ENCODE data around the gene TMEM213. TPM values are rescaled to one million over a fixed set of nuclear protein-coding genes. Genes with fewer than 3 reads are reported as not detected.

Gene TMEM213
- total RNA-seq, 4 donors from 2014 or later = 0.25 TPM; not detected in 3

DNA sequence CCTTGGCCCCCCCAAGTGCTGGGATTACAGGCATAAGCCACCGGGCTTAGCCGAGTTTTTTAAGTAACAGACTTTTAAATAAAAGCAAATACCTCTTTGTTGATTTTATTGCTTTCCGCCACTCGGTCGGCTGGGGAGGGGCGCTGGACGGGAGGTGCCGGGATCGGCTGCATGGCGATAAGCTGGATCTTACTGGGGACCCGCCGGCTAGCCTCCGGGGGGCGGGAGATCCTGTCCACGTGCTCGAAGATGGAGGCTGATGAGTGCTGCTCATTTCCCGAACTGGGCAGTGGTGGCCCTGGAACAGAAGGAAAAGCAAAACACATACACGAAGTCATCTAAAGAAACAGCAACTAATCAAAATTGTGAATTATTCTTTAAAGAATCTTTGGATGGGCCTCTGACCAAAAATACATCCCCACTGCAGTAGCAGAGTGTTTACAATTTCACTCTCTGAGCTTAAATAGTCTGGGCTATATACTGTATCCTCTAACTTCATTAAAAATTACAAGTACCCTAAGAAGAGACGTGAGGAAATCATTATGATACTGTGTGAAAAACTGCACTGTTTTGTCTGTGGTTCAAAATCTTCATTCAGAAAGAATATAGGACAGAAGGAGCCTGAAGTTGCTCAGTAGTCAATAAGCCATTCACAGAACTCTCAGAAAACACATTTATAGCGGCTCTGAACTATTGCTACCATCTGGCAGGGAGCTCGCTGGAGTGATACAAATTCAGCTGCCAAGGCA, 73.4 kb downstream of the TMEM213 start:
- H3K27me3 ChIP-seq = no peaks in the 10 kb centered on the region
- ATAC-seq = no peak
- no peak overlapping the region for H3K4me3 ChIP-seq
- H3K36me3 ChIP-seq = peaks cover 0 to 41% of the 10 kb centered on the region in 2 donors
- H3K9me3 ChIP-seq = no peaks in the 10 kb centered on the region
- no peak overlapping the region for H3K27ac ChIP-seq
- TF ChIP-seq, protein P1, sequence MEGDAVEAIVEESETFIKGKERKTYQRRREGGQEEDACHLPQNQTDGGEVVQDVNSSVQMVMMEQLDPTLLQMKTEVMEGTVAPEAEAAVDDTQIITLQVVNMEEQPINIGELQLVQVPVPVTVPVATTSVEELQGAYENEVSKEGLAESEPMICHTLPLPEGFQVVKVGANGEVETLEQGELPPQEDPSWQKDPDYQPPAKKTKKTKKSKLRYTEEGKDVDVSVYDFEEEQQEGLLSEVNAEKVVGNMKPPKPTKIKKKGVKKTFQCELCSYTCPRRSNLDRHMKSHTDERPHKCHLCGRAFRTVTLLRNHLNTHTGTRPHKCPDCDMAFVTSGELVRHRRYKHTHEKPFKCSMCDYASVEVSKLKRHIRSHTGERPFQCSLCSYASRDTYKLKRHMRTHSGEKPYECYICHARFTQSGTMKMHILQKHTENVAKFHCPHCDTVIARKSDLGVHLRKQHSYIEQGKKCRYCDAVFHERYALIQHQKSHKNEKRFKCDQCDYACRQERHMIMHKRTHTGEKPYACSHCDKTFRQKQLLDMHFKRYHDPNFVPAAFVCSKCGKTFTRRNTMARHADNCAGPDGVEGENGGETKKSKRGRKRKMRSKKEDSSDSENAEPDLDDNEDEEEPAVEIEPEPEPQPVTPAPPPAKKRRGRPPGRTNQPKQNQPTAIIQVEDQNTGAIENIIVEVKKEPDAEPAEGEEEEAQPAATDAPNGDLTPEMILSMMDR (IDR thresholded peaks at IDR 0.05) = no peak
- TF ChIP-seq POLR2AphosphoS5 (IDR thresholded peaks at IDR 0.05) = no peak
- TF ChIP-seq EP300 (IDR thresholded peaks at IDR 0.05) = no peak
- TF ChIP-seq POLR2A (IDR thresholded peaks at IDR 0.05) = no peak
- H3K4me1 ChIP-seq = no peaks in the 10 kb centered on the region
- 91 to 97% methylated on average over 4 to 13 of the region's 21 CpGs for WGBS, 2 donors (ENCODE audit: low coverage in 1 of 2)

DNA sequence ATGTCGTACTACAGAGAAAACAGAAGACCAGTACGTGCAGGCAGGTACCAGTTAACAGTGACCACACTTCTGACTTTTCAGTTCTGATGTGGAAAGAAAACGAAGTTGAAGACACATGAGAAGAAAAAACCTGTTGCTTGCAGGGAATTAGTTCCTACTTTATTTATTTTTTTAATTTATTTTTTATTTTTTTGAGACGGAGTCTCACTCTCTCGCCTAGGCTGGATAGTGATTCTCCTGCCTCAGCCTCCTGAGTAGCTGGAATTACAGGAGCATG, 74.0 kb downstream of the TMEM213 start:
- ATAC-seq = no peak
- Histone ChIP-seq H3K27ac (no peak overlapping the region), H3K4me1 (no peaks in the 10 kb centered on the region), H3K36me3 (peaks cover 0 to 41% of the 10 kb centered on the region in 2 donors), H3K9me3 (no peaks in the 10 kb centered on the region), H3K4me3 (no peak overlapping the region), H3K27me3 (no peaks in the 10 kb centered on the region)
- WGBS, 2 donors (ENCODE audit: low coverage in 1 of 2) = 90 to 91% methylated on average over 4 to 5 of the region's 5 CpGs
- TF ChIP-seq EP300 (IDR thresholded peaks at IDR 0.05) (no peak), POLR2A (IDR thresholded peaks at IDR 0.05) (no peak), POLR2AphosphoS5 (IDR thresholded peaks at IDR 0.05) (no peak)
- TF ChIP-seq, protein P1 (IDR thresholded peaks at IDR 0.05) = no peak

DNA sequence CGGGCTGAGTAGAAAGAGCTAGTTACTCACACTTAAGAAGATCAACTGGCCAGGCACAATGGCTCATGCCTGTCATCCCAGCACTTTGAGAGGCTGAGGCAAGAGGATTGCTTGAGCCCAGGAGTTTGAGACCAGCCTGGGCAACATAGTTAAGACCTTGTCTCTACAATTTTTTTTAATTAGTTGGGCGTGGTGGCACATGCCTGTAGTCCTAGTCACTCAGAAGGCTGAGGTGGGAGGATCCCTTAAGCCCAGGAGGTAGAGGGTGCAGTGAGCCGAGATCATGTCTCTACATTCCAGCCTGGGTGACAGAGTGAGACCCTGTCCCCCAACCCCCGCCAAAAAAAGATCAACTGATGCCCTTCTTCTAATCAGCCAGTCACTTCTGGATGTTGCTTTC, 74.8 kb downstream of the TMEM213 start:
- Histone ChIP-seq H3K27ac (no peak overlapping the region), H3K9me3 (no peaks in the 10 kb centered on the region), H3K36me3 (peaks cover 0 to 35% of the 10 kb centered on the region in 2 donors), H3K4me3 (no peak overlapping the region), H3K27me3 (no peaks in the 10 kb centered on the region), H3K4me1 (no peaks in the 10 kb centered on the region)
- TF ChIP-seq EP300 (IDR thresholded peaks at IDR 0.05) (no peak), POLR2AphosphoS5 (IDR thresholded peaks at IDR 0.05) (no peak), POLR2A (IDR thresholded peaks at IDR 0.05) (no peak)
- TF ChIP-seq, protein P1 (IDR thresholded peaks at IDR 0.05) = no peak
- 91 to 100% methylated on average over 2 to 4 of the region's 4 CpGs for WGBS, 2 donors (ENCODE audit: low coverage in 1 of 2)
- ATAC-seq = no peak

DNA sequence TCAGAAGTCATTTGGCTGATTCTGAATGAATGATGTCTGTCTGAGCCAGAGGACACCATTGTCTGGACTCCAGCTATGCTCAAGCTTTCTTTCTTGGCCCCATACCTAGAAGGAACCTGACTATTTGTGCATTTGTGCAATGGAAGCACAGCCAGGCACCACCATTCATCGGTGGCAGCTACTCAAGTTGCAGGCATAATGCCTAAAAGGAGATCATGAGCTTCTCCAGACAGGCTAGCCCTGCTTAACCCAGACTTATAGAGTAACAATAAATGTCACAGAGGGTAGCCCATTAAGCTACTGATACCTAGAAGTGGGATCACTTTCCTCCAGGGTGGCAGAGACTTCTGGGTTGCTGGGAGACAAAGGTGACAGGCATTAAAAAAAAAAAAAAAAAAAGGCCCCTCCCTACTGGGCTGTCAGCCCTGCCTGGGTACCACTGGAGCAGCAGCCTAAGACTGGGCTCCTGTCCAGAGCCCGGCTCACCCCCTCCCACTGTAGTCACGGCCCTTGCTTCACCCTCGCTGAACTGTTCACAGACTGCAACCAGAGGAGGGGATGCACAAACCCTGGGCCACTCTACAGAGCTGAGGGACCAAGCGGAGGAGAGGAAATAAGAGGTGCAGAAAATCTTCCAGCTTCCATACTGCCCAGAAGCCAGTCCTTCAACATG, 75.6 kb downstream of the TMEM213 start:
- Histone ChIP-seq H3K9me3 (no peaks in the 10 kb centered on the region), H3K27ac (no peak overlapping the region), H3K36me3 (peaks cover 0 to 27% of the 10 kb centered on the region in 2 donors), H3K4me3 (no peak overlapping the region), H3K27me3 (no peaks in the 10 kb centered on the region), H3K4me1 (no peaks in the 10 kb centered on the region)
- 100% methylated on average over 1 of the region's 5 CpGs; no CpG with 5 or more reads in 1 of the 2 donors for WGBS, 2 donors (ENCODE audit: low coverage in 1 of 2)
- no peak for ATAC-seq
- TF ChIP-seq POLR2A (IDR thresholded peaks at IDR 0.05) = no peak
- TF ChIP-seq POLR2AphosphoS5 (IDR thresholded peaks at IDR 0.05) = no peak
- no peak for TF ChIP-seq EP300 (IDR thresholded peaks at IDR 0.05)
- TF ChIP-seq, protein P1 (IDR thresholded peaks at IDR 0.05) = no peak

DNA sequence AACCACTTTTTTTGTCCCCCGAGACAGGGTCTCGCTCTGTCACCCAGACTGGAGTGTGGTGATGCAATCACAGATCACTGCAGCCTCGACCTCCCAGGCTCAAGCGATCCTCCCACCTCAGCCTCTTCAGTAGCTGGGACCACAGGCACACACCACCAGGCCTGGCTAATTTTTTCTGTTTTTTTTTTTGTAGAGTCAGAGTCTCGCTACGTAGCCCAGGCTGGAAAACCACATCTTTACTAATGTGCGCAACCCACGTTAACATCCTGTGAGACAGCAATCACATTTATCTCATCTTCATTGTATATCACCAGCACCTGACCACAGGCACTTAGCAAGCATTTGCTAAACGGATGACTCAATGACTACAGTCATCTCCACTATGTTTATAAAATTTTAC, 78.0 kb downstream of the TMEM213 start:
- Histone ChIP-seq H3K36me3 (peaks cover 0 to 20% of the 10 kb centered on the region in 2 donors), H3K4me3 (no peak overlapping the region), H3K27ac (no peak overlapping the region), H3K9me3 (no peaks in the 10 kb centered on the region), H3K27me3 (no peaks in the 10 kb centered on the region), H3K4me1 (no peaks in the 10 kb centered on the region)
- no peak for ATAC-seq
- WGBS, 2 donors (ENCODE audit: low coverage in 1 of 2) = 84 to 91% methylated on average over 9 of the region's 9 CpGs
- TF ChIP-seq POLR2A (IDR thresholded peaks at IDR 0.05) (no peak), EP300 (IDR thresholded peaks at IDR 0.05) (no peak), POLR2AphosphoS5 (IDR thresholded peaks at IDR 0.05) (no peak)
- TF ChIP-seq, protein P1 (IDR thresholded peaks at IDR 0.05) = no peak

Measured in gastroesophageal sphincter (tissue), 4 donors.